HG02852 (cell line): ENCODE results near the gene IL12B.
"Not testable (repeated sequence)": the region's sequence is repeated elsewhere in the genome, so short reads cannot be mapped to it uniquely, and the experiment has no call there.

Experiments
- ATAC-seq: cut with Tn5 transposase; IDR thresholded peaks from one replicate; pipeline ENCODE4 v1.9.1; 2021; ENCODE audit warnings: mild to moderate bottlenecking, moderate library complexity; ENCODE audit not compliant: unreplicated experiment

Gene IL12B

GRCh38 chr5:159333545-159333925 lies 3.2 kb upstream of the IL12B start:
- ATAC-seq, result no peak

GRCh38 chr5:159332800-159333544 lies 2.7 kb upstream of the IL12B start:
- ATAC-seq, result no peak

DNA sequence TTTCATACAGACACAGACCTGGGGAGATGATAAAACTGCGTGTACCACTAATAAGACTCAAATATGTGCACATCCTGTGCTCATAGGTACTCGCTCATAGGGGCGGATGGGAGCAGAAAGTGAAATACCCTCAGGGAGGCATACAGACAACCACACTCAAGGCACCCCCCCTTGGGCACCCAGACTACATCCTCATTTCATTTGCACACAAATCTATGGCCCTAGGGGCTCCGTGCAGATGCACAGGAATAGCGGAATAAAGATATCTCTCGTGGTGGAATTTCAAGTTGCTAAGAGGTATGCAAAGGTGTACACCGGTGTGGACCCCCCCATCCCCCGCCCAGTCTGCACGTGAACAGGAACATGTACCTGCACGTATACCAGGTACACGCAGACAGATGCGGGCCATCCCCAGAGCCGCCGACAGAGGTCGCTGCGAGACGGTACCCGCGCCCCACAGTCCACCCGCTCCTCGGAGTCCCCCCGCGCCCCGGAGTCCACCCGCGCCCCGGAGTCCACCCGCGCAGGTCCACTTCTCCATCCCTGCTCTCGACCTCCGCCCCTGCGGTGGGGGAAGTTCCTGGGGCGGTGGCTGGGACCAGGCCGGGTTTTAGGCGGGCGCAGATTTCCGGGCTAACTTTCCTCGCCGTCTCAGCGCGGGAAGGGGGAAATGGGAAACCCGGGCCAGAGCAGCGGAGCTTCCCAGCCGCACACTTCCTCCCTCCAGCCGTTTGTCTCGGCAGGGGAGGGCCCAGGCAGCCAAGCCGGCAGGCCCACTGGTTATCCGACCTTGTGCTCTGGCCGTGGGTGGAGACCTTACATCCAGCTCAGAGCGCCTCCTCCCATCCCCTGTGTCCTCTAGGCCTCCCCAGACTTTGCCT lies 1.0 kb upstream of the IL12B start:
- peak; percentile 53 for ATAC-seq

- no peak for ATAC-seq
Measured at GRCh38 chr5:159324986-159325385, 5.3 kb downstream of the IL12B start.

DNA sequence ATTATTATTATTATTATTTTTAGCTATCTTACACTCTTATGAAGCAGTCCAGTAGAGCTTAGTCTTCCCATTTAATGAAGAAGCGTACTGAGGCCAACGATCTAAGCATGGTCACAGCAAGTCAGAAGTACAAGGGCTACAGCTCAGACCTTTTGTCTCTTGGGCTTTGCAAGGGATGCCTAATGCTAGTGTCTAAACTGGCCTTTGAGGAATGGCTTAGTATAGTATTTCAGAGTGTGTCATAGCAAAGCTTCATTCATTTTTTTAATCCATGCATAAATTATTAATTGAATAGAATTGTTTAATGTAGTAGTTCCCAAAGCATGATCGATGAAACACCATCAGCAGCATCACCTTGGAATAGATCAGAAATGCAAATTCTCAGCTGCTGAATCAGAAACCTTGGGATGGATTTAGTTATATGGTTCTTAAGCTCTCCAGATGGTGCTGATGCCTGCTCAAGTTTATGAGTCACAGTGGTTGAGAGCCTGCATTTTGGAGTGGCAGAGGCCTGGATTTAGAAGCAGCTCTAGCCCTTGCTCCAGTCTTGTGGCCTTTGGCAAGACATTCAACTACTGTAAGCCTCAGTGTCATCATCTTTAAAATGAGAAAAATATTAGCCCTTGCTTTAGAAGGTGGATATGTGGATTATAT lies 6.1 kb downstream of the IL12B start:
- no peak for ATAC-seq

DNA sequence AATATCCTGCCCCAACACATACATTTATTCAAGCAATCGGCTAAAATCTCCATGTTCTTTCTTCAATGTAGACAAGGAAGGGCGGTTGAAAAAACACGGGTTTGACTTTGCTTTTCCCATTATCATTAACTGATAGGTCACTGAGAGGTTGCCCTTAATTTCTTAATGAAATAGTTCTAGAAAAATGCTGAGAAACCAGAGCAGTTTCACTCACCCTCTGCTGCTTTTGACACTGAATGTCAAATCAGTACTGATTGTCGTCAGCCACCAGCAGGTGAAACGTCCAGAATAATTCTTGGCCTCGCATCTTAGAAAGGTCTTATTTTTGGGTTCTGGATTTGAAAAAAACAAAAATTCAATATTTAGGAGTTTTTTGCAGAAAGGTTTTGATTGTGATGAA lies 8.1 kb downstream of the IL12B start:
- no peak for ATAC-seq

- ATAC-seq, result no peak
Measured at GRCh38 chr5:159319832-159320231, 10.5 kb downstream of the IL12B start.

GRCh38 chr5:159319363-159319762 lies 10.9 kb downstream of the IL12B start:
- no peak for ATAC-seq

GRCh38 chr5:159318448-159318847 lies 11.8 kb downstream of the IL12B start:
- no peak for ATAC-seq

- no peak for ATAC-seq
Measured at GRCh38 chr5:159317849-159318248, 12.4 kb downstream of the IL12B start.

DNA sequence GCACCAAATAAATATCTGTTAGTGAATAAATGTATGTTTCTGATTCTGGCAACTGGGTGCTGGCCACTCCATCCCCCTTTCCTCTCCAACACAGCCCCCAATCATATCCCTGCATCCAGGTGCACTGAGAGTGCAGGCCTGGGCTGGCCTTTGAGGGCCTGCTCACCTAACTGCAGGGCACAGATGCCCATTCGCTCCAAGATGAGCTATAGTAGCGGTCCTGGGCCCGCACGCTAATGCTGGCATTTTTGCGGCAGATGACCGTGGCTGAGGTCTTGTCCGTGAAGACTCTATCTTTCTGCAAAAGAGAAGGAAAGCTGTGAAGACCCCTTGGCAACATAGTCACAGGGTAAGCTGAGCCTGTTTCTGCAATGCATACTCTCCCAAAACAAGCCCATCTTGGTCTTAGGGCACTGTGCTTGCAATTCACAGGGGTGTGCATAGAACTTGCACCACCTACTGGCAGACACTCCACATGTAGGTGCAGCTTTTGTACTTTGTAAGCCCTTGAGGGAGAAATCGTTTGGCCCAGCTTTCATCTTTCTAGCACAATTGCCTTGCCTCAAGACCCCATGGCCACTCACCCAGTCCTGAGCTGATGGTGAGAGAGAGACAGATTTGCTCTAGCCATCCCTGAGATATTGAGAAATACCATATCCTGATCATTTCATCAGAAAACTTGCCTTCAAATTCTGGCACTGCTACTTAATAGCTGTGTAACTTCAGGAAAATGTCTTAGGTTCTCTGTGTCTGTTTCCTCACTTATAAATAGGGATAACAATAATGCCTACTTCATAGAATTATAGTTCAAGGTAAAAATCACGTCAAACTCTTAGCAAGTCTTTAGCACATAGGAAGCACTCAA lies 13.5 kb downstream of the IL12B start:
- ATAC-seq, result peak; percentile 61

DNA sequence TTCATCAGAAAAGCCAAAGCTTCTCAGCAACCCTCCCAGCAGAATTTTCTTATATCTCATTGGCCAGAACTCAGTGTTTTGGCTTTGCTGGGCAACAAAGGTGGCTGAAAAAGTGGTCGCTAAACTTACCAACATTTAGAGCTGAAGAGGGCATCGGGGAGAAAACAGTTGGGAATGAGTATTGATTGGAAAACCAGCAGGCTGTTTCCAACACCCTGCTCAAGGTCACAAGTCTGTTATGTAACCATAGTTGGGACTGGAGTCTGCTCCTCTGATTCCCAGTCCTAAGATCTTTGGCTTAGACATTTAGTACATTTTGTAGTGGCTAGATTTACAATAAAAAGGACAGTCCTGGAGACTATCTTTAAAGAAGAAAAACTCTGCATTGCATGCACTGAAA lies 17.1 kb downstream of the IL12B start:
- no peak for ATAC-seq

- no peak for ATAC-seq
Measured at GRCh38 chr5:159311063-159311462, 19.2 kb downstream of the IL12B start.

- no peak for ATAC-seq
Measured at GRCh38 chr5:159310511-159310910, 19.8 kb downstream of the IL12B start.

- no peak for ATAC-seq
Measured at GRCh38 chr5:159309689-159310433, 20.4 kb downstream of the IL12B start.

GRCh38 chr5:159304961-159305595 lies 25.2 kb downstream of the IL12B start:
- ATAC-seq, result no peak

DNA sequence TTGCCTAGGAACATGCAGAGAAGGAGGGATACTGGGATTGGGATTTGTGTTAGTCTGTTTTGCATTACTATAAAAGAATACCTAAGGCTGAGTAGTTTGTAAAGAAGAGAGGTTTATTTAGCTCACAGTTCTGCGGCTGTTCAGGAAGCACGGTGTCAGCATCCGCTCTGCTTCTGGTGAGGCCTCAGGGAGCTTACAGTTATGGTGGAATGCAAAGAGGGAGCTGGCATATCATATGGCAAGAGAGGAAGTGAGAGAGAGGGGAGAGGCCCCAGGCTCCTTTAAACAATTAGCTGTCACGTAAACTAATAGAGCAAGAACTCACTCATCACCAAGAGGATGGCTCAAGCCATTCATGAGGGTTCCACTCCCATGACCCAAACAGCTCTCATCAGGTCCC lies 27.0 kb downstream of the IL12B start:
- no peak for ATAC-seq

- ATAC-seq, result not testable (repeated sequence)
Measured at GRCh38 chr5:159301929-159302860, 28.1 kb downstream of the IL12B start.
